ENCODE results near the gene CIAO3.

- TF ChIP-seq SP1 (IDR thresholded peaks at IDR 0.05; ENCODE audit: low read depth, low read length) = no peak
- TF ChIP-seq EZH2 (IDR thresholded peaks at IDR 0.05; ENCODE audit: borderline replicate concordance, control insufficient read depth, low read depth, low read length) = no peak
- TF ChIP-seq SUZ12 (IDR thresholded peaks at IDR 0.05; ENCODE audit: unreplicated experiment) = no peak
- no peak for TF ChIP-seq ESRRA (IDR thresholded peaks at IDR 0.05; ENCODE audit: low read length)
- TF ChIP-seq, protein P1, sequence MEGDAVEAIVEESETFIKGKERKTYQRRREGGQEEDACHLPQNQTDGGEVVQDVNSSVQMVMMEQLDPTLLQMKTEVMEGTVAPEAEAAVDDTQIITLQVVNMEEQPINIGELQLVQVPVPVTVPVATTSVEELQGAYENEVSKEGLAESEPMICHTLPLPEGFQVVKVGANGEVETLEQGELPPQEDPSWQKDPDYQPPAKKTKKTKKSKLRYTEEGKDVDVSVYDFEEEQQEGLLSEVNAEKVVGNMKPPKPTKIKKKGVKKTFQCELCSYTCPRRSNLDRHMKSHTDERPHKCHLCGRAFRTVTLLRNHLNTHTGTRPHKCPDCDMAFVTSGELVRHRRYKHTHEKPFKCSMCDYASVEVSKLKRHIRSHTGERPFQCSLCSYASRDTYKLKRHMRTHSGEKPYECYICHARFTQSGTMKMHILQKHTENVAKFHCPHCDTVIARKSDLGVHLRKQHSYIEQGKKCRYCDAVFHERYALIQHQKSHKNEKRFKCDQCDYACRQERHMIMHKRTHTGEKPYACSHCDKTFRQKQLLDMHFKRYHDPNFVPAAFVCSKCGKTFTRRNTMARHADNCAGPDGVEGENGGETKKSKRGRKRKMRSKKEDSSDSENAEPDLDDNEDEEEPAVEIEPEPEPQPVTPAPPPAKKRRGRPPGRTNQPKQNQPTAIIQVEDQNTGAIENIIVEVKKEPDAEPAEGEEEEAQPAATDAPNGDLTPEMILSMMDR (IDR thresholded peaks at IDR 0.05 in 2 of 3, conservative IDR thresholded peaks at IDR 0.05 in 1 of 3; ENCODE audit: control insufficient read depth in 2 of 3, extremely low read depth in 1 of 3, insufficient read depth in 1 of 3, low read depth in 3 of 3, low read length in 3 of 3) = no peak
- no peak for TF ChIP-seq ZBED1 (IDR thresholded peaks at IDR 0.05; ENCODE audit: borderline replicate concordance)
- no peak for TF ChIP-seq POLR2AphosphoS5 (IDR thresholded peaks at IDR 0.05; ENCODE audit: low read length)
- no peak for TF ChIP-seq SRF (IDR thresholded peaks at IDR 0.05; ENCODE audit: low read depth in 2 of 2, low read length in 2 of 2)
Measured at GRCh38 chr16:756428-756827, 15.6 kb upstream of the CIAO3 start.

All from GM12878 (cell line).